ENCODE results near the gene MRPS2. TPM values are rescaled to one million over a fixed set of nuclear protein-coding genes. Genes with fewer than 3 reads are reported as not detected.
"Not testable (repeated sequence)": the region's sequence is repeated elsewhere in the genome, so short reads cannot be mapped to it uniquely, and the experiment has no call there.

MRPS2 gene
- 50.1 TPM for total RNA-seq

DNA sequence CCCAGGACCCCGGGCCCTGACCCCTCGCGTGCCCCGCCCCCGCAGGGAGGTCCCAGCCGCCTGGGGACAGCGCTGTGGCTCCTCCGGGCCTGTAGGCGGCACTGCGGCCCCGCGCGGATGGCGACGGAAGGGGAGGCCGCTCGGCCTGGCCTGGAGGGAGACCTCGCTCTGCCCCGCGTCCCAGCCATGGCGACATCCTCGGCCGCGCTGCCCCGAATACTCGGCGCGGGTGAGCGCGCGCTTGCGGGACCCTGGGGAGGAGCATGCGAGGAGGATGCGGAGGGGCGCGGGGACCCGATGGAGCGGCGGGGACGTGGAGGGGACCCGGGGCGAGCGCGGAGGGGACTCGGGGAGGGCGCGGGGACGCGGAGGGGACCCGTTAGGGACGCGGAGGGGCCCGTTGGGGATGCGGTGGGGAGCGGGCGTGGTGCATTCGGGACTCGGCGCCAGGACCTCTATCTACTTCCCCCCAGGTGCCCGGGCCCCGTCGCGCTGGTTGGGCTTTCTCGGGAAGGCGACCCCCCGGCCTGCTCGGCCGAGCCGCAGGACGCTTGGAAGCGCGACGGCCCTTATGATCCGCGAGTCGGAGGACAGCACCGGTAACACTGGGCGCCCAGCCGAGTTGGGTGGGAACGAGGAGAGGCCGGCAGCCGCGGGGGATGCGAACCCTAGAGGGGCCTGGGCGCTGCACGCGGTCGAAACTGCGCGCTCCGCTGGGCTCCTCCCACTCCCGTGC lies at the start of gene MRPS2:
Gene MRPS2, plus strand, starts transcription at position 158 of the 736 bp plus-strand sequence. Its CDS starts 29 bp downstream, at position 187.
- peak within 1 kb of the TSS; percentile 81 for H3K27ac ChIP-seq
- peaks cover 24% of the 10 kb centered on the region for H3K4me1 ChIP-seq
- DNase-seq (ENCODE audit: extremely low spot score in 2 of 2) = no peak
- peaks cover 0 to 24% of the 10 kb centered on the region in 2 donors for H3K36me3 ChIP-seq
- intact Hi-C loops (cut with DNase I) = no loop called here
- no peaks in the 10 kb centered on the region for H3K27me3 ChIP-seq
- H3K9me3 ChIP-seq = no peaks in the 10 kb centered on the region
- H3K4me3 ChIP-seq = peak within 1 kb of the TSS; percentile 83 to 98
- TF ChIP-seq POLR2AphosphoS5 (IDR thresholded peaks at IDR 0.05; ENCODE audit: insufficient read depth in 1 of 2, low read depth in 1 of 2) (peak in 1 of 2 donors; percentile 32), POLR2A (IDR thresholded peaks at IDR 0.05) (peak in 1 of 2 donors; percentile 17)
- TF ChIP-seq, protein P1, sequence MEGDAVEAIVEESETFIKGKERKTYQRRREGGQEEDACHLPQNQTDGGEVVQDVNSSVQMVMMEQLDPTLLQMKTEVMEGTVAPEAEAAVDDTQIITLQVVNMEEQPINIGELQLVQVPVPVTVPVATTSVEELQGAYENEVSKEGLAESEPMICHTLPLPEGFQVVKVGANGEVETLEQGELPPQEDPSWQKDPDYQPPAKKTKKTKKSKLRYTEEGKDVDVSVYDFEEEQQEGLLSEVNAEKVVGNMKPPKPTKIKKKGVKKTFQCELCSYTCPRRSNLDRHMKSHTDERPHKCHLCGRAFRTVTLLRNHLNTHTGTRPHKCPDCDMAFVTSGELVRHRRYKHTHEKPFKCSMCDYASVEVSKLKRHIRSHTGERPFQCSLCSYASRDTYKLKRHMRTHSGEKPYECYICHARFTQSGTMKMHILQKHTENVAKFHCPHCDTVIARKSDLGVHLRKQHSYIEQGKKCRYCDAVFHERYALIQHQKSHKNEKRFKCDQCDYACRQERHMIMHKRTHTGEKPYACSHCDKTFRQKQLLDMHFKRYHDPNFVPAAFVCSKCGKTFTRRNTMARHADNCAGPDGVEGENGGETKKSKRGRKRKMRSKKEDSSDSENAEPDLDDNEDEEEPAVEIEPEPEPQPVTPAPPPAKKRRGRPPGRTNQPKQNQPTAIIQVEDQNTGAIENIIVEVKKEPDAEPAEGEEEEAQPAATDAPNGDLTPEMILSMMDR (IDR thresholded peaks at IDR 0.05) = peak; percentile 62 to 87 (median 77)

DNA sequence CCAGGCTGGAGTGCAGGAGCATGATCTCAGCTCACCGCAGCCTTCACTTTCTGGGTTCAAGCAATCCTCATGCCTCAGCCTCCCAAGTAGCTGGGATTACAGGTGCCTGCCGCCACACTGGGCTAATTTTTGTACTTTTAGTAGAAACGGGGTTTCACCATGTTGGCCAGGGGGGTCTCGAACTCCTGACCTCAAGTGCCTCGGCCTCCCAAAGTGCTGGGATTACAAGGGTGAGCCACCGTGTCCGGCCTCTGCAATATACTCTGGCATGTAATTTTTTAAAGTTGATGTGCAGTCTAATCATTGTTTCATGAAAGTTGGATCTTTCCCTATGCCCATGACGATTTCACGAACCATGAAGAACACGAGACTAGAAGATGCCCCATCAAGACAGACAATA lies 49.5 kb upstream of the MRPS2 start:
- H3K27me3 ChIP-seq = no peaks in the 10 kb centered on the region
- intact Hi-C loops (cut with DNase I) = no loop called here

DNA sequence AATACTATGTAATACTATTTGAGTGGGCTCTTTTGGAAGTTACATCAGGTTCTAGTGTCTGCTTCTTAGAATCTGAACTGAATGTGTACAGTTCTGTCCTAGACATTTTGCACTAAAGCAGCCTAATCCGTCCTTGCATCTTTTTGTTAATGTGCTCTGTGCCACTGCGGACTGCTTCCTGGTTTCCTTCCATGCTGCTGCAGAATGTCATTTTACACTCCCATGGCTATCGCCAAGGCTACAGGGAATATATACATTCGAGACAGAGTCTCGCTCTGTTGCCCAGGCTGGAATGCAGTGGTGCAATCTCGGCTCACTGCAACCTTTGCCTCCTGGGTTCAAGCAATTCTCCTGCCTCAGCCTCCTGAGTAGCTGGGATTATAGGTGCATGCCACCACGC lies 48.6 kb upstream of the MRPS2 start:
- H3K36me3 ChIP-seq; DNase-seq (ENCODE audit: extremely low spot score in 2 of 2); H3K4me1 ChIP-seq; H3K4me3 ChIP-seq; intact Hi-C loops (cut with DNase I); H3K27me3 ChIP-seq; H3K27ac ChIP-seq; H3K9me3 ChIP-seq: not testable (repeated sequence)

More for the DNA sequence above, 49.5 kb upstream of the MRPS2 start:
- TF ChIP-seq, protein P1 (IDR thresholded peaks at IDR 0.05) = no peak
- TF ChIP-seq POLR2AphosphoS5 (IDR thresholded peaks at IDR 0.05; ENCODE audit: insufficient read depth in 1 of 2, low read depth in 1 of 2) (no peak), POLR2A (IDR thresholded peaks at IDR 0.05) (no peak)
- Histone ChIP-seq H3K27ac (no peak overlapping the region), H3K4me1 (no peaks in the 10 kb centered on the region), H3K36me3 (no peaks in the 10 kb centered on the region), H3K4me3 (no peak overlapping the region), H3K9me3 (no peaks in the 10 kb centered on the region)
- no peak for DNase-seq (ENCODE audit: extremely low spot score in 2 of 2)

DNA sequence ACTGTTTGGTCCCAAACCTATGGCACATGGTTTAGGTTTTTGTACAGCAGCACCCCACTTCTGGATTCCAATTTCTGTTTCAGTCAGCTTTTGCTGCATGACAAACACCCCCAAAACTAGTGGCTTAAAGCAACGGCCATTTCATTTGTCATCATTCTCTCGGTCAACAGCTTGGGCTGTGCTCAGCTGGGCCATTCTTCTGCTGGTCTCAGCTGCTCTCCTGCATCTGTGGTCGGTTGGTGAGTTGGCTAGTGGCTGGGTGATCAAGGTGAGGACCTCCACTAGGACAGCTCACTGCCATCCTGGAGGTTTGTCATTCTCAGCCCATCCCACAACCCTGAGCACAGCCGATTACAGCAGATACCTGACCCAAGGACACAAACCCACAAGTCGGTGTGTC lies 45.7 kb upstream of the MRPS2 start:
- Histone ChIP-seq H3K4me3 (no peak overlapping the region), H3K4me1 (no peaks in the 10 kb centered on the region), H3K9me3 (no peaks in the 10 kb centered on the region), H3K36me3 (no peaks in the 10 kb centered on the region), H3K27ac (no peak overlapping the region), H3K27me3 (no peaks in the 10 kb centered on the region)
- no peak for TF ChIP-seq POLR2A (IDR thresholded peaks at IDR 0.05)
- TF ChIP-seq, protein P1 (IDR thresholded peaks at IDR 0.05) = no peak
- TF ChIP-seq POLR2AphosphoS5 (IDR thresholded peaks at IDR 0.05; ENCODE audit: insufficient read depth in 1 of 2, low read depth in 1 of 2) = no peak
- intact Hi-C loops (cut with DNase I) = no loop called here
- DNase-seq (ENCODE audit: extremely low spot score in 2 of 2) = no peak

DNA sequence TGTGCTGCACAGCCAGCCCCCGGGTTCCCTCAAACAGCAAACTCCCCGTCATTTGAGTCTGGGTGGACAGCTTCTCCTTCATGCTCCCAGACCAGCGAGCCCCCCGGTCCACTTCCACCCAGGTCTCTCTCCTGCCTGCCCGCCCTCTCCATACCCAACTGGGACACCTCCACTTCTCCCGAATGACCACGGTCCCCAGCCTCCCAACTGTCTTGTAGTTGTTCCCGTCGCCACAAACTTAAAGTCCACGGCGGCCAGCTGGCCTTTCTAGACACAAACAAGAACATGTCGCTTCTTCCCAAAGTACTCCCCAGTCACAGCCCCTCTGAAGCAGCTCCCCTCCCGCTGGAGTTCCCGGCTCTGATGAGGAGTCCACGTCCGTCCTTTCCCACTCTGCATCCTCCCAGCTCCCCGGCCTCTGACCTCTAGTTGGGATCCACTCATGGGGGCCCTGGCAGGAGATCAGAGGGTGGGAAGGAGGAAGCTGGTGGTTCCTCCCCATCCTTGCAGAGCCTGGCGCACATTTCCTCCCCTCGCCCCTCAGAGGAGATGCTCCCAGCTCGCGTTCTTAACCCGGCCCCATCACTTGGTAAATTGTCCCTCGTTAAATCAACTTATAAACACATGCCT lies 45.0 kb upstream of the MRPS2 start:
- Histone ChIP-seq H3K27me3 (no peaks in the 10 kb centered on the region), H3K4me1 (no peaks in the 10 kb centered on the region), H3K27ac (no peak overlapping the region), H3K9me3 (no peaks in the 10 kb centered on the region), H3K4me3 (no peak overlapping the region), H3K36me3 (no peaks in the 10 kb centered on the region)
- DNase-seq (ENCODE audit: extremely low spot score in 2 of 2) = no peak
- TF ChIP-seq POLR2AphosphoS5 (IDR thresholded peaks at IDR 0.05; ENCODE audit: insufficient read depth in 1 of 2, low read depth in 1 of 2) (no peak), POLR2A (IDR thresholded peaks at IDR 0.05) (no peak)
- TF ChIP-seq, protein P1 (IDR thresholded peaks at IDR 0.05) = no peak
- intact Hi-C loops (cut with DNase I) = no loop called here

All from vagina (tissue), 2 donors.